H9 (cell line): ENCODE measurements around the gene ZNF444. TPM values are rescaled to one million over a fixed set of nuclear protein-coding genes. Genes with fewer than 3 reads are reported as not detected.

Experiments
- total RNA-seq: library from RNA; stranded (reverse); gene quantifications from 2 replicates; pipeline ENCODE4 v1.2.1, GENCODE V29; 2021

Gene ZNF444
- total RNA-seq, 1 experiment from 2014 or later, result 49.7 TPM

Other genes starting within 250 kb of the ZNF444 start
- not detected in 2 replicates for gene NLRP13, start 209.0 kb upstream of the ZNF444 start, total RNA-seq
- not detected in 2 replicates for gene NLRP8, start 193.5 kb upstream of the ZNF444 start, total RNA-seq
- gene NLRP5, start 154.5 kb upstream of the ZNF444 start, total RNA-seq, result not detected in 2 replicates
- gene ZNF787, start 20.0 kb upstream of the ZNF444 start, total RNA-seq, result 54.6 and 55.8 TPM in 2 replicates
- gene GALP, start 34.7 kb downstream of the ZNF444 start, total RNA-seq, result not detected in 2 replicates
- 0.13 TPM in 1 of 2 replicates, not detected in the other for gene ZSCAN5B, start 56.5 kb downstream of the ZNF444 start, total RNA-seq
- not detected in 2 replicates for gene ZSCAN5C, start 61.0 kb downstream of the ZNF444 start, total RNA-seq
- not detected in 2 replicates for gene EDDM13, start 131.5 kb downstream of the ZNF444 start, total RNA-seq
- gene ZSCAN5A, start 173.6 kb downstream of the ZNF444 start, total RNA-seq, result 9.1 and 12.5 TPM in 2 replicates